HG03571 (cell line): ENCODE data around the gene YIPF7.

Experiments used
- ATAC-seq: cut with Tn5 transposase; IDR thresholded peaks from one replicate; pipeline ENCODE4 v1.9.1; 2021; ENCODE audit not compliant: unreplicated experiment

YIPF7 gene

DNA sequence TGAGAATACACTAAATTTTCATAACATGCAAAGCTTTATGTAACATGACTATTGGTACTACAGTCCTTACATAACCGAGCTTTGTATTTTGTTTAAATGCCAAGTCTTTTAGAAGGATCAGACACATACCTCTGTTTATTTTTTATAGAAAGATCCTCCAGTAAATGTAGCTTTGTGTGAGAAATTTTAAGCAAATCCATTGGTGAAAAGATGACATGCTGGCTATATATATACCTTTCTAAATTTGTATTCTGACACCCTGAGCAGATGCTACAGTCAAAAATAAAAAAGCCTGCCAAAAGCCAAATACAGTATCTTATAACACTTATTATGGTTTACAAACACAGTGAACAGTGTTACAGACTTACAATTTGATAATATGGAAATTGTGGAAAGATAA, at the start of gene YIPF7:
TSS of gene YIPF7 (minus strand) at position 201 of the 400 bp plus-strand sequence. CDS start 1,525 bp downstream, outside the sequence.
- no peak for ATAC-seq

DNA sequence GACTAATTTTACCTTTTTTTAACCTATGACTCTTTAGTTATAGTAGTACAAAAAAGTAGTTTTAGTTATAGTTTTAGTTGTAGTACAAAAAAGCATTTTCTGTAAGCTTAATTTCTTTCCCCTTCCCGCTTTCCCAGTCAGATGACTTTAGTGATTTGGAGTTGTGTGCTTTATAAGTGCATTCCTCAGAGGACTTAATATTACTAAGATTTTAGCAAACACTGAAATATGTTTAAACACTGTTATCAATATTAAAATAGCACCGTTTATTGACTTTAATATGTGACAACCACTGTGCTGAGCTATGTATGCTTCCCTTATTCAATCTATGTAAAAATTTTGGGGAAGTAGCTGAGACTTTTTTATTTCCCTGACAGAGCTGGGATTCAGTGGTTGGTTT, 49.6 kb upstream of the YIPF7 start:
- ATAC-seq = no peak

DNA sequence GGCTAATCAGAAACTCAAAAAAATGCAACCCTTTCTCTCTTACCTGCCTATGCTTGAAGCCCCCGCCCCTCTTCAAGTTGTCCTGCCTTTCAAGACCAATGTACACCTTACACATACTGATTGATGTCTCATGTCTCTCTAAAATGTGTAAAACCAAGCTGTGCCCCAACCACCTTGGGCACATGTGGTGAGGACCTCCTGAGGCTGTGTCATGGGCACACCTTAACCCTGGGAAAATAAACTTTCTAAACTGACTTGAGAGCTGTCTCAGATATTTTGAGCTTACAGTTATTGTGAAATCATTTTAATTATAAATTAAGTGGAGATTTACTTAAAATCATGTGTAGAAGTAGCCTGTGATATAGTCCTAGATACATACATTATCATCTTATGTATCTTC, 49.0 kb upstream of the YIPF7 start:
- no peak for ATAC-seq

DNA sequence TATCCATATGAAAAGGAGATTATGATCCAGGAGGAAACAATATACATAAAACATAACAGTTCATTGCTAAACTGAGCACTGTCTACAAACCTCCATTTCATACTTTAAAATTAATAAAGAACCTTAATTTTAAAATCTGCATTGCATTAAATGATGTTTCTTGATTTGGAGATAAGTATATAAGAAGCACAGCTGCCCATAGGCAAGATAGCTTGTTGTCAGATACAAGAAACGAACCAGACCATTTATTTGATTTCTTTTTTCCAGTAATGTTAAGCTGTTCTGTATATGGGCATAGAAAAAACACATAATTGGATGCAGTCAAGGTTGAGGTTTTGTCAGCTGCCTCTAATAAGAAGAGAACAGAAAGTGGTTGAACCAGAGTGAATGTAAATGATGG, 33.2 kb upstream of the YIPF7 start:
- no peak for ATAC-seq

DNA sequence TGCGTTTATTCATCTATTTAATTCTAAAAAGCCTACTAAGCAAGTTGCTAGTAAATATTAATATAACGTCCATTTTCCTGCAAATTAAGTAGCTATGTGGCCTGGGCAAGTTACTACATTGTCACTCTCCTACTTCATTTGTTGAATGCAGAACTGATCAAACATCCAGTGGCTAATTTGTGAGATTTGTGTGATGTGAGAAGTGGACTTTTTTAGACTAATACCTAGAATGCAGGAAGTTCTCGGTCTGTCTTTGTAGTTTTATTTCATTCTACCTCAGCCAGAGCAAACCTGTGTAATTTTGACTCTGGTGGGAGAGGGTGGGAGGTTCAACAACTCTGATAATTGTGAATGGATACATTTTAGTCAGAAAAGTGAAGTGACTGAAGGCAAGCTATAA, 27.6 kb upstream of the YIPF7 start:
- no peak for ATAC-seq

DNA sequence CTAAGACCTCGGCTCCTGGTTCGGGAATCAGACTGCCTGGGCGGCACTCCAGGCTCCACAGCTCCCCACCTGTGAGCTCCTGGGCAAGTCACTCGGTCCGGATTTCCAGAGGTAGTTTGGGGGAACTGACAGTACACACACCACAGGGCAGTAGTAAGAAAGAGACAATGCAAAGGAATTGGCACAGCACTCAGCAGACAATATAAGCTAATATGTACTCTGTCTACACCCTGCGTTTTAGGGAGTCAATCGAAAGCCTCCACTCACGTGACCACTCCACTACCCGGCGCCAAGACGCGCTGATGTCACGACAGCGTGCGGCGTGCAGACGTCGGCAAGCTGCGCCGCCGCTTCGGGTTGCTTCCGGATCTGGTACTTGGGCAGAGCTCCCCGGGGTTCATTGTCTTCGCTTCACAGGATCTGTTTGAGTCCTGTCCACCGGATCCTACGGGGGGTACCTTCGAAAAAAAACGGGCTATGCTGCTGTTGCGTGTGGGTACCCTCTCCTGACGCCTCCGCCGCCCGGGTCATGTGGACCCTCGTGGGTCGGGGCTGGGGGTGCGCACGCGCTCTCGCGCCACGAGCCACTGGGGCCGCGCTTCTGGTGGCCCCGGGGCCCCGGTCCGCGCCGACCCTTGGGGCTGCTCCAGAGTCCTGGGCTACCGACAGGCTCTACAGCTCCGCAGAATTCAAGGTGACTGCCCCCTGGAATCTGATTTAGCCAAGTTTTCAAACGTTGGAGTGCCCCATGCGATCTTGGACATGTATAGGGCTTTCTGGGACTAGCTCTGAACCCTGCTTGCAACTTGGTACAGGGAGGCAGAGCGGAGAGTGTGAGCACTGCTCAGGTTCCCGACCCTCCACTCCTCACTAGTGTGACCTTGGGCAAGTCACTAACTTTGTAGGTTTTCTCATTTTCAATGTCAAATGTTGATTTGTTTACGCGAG, 26.9 kb upstream of the YIPF7 start, which contains the start of gene GUF1:
TSS of gene GUF1 (plus strand) at position 327 of the 948 bp plus-strand sequence. CDS start at position 530, 203 bp downstream.
- peak; percentile 97 for ATAC-seq

DNA sequence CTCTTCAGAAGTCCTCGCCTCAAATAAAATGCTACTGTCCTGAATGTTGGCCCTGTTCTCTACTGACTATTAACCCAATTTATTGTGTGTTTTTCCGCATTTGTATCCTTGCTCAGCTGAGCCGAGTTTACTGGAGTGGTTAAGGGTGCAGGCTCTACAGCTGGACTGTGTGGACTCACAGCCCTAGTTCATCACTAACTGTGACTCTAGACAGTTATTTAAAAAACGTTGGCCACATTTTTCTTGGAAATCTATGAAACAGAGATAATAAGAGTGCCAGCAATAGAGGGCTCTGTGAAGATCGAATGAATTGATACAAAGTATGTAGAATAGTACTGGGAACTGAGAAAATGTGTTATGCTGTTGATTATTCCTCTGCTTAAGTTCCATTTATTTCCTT, 23.9 kb upstream of the YIPF7 start:
- no peak for ATAC-seq

DNA sequence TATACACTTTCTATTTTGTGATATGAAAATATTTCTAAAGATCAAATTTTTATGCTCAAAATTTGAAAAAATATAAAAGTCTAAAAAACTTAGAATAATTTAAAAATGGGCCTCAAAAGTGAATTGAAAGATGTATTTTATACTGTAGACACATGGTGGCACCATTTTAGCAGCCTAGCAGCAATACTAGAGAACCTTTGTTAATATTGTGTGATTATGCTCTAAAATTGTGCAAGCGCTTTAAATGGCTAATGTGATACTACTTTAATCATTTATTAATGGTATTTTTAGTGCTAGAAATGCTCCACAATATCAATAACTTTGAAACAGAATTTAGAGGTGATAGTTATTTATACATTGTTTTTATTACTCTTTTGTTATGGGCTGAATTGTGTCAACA, 23.0 kb upstream of the YIPF7 start:
- no peak for ATAC-seq

DNA sequence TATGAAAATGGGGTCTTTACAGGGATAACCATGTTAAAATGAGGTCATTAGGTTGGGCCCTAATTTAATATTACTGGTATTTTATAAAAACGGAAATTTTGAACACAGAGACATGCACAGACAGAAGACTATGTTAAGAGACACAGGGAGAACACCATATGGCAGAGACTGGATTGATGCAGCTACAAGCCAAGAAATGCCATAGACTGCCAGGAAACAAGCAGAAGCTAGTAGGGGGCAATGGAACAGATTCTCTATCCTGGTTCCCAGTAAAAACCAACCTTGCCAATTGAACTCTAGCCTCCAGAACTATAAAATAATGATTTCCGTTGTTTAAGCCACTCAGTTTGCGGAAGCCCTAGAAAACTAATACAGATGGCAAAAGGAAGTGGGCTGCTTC, 20.2 kb upstream of the YIPF7 start:
- no peak for ATAC-seq

DNA sequence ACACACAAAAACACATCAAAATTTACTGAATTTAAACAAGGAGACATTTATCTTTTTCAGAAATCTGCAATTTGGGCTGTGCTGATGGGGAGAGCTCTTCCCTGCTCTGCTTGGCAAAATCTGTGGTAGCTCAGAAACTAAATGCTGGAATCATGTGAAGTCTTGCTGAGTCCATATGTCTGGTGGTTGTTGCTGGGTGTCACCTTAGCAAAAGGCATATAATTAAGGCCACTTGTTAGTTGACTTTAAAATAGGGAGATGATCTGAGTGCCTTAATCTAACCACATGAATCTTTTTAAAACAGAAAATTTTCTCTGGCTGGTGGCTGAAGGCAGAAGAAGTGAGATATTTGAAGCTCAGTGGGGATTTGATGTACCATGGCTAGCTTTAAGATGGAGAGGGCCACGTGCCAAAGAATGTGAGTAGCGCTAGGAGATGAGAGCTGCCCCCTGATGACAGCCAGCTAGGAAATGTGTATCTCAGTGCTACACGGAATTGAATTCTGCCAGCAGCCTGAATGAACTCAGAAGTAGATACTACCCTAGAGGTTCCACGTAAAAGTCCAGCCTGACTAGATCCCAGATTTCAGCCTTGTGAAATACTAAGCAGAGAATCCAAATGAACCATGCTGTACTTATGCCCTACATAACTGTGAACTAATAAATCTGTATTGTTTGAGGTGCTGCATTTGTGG, 19.2 kb upstream of the YIPF7 start:
- no peak for ATAC-seq

DNA sequence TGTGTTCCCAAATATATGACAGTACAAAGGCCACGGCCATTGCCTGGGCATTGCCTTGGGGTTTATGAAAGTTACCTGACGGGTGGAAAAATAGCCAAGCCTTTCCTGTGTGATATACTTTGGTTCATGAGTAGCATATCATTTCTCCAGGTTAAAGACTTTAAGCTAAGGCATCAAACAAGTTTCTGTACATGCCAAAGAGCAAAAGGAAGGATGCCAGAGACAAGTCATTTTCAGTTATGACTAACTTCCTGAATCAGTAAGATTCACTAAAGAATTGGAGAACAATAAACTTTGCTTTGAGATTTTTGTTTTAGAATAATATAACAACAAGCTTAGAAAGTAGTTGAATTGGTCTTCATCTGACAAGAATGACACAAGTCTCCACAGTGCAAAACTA, 17.1 kb upstream of the YIPF7 start:
- ATAC-seq = no peak

DNA sequence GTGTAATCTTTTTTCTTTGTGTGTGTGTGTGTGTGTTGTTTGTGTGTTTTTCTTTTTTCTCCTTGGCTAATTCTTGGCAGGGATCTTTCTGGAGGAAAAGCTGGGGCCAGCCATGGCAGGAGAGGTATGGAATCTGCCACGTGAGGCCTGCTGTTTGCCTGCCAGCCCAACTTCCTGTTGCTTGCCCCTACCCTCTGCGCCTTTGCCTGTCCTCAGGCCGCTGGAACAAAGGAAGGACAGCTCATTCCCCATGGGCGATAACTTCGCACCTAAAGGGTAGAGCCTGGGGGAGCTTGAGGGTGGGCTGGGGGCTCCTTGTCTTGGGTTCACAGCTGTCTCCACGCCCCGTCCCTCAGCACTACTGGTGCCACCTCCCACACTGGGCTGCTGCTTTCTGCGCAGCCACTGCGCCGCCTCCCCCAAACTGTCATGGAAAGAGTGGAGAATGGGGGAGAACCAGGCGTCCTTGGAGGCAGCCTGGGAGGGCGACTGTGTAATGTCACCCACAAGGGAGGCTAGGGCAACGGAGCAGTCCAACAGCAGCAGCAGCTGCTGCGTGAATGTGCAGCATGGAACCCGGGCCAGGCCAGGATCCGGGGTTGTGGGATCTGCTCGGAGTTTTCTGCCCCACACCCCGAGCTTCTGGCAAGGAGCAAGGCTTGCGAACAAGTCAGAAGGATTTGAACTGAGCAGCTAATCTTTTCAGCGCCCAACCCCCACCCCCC, 12.3 kb upstream of the YIPF7 start:
- no peak for ATAC-seq

DNA sequence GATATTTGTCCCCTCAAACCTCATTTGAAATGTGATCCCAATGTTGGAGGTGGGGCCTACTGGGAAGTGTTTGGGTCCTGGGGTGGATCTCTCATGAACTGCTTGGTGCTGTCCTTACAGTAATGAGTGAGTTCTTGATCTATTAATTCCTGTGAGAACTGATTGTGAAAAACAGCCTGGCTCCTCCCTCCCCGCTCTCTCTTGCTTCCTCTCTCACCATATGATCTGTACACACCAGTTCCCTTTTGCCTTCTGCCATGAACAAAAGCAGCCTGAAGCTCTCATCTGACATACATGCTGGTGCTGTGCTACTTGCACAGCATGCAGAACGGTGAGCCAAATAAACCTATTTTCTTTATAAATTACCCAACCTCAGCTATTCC, 11.2 kb upstream of the YIPF7 start:
- ATAC-seq = no peak

DNA sequence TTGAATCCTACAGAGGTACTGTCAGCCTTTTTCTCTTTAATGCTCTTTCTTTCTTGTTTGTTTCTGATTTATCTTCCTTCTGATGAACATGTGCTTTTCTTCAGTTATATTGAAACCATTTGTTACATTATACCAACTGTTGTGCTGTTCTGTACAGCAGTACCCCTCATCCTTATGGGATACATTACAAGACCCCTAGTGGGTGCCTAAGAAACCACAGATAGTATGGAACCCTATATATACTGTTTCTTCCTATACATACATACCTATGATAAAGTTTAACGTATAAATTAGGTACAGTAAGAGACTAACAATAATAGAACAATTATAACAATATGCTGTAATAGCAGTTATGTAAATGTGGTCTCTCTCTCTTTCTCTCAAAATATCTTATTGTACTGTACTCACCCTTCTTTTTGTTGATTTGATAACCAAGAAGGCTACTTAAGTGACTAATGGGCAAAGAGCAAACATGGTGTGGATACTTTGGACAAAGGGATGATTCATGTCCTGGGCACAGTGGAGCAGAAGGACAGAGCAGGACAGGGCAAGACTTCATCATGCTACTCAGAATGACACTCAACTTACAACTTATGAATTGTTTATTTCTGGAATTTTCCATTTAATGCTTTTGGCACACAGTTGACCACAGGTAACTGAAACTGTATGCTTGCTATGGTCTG, 10.7 kb upstream of the YIPF7 start:
- no peak for ATAC-seq

DNA sequence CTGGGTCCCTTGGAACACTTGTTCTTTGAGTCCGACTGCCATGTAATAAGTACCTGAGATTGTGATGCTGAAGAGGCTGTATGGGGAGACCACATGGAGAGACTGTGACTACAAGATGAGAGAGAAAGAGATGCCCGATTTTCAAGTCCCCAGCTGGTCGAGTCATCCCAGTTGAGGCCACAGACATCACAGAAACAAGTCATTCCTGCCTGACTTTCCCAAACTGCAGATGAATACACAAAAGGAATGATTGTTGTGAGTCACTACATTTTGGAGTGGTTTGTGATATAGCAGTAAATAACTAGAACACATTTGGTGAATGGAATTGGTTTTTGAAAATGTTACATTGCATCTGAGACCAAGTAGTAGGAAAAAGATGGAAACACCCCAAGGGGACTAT, 9.0 kb upstream of the YIPF7 start:
- ATAC-seq = no peak

DNA sequence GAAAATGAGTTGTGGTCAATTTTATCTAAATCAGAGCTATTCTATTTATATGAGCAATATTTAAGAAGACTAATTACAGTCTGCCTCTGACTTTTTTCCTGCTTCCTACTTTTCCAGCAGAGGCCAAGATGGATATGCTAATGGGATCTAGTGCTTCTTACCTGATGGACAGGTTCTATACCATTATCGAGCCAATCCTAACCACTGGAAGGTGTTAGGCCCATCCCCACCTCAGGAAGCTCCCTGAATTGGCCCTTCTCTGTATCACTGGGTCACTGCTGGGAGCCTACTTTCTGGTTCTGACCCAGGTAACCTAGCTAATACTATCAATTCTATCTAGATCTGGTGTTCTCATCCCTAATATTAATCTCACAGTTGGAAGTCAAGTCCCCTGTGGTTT, 577 bp upstream of the YIPF7 start:
- no peak for ATAC-seq

DNA sequence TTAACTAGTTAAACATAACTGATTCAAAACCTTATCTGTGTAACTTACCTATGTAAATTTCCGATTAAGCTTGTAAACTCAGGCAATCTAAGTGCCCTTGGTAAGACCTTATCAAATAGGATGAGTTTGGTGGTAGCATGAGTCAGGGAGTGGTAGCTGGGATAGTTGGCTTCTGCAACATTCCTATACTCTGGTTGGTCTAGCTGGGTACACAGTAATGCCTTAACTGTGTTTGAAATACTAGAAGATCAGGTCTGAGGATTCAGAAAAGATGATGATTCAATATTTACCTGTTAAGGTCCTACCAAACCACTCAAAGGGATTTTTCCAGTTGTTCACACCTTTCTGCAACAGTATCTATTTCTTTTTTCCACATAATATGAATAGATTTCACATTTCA, 5.3 kb downstream of the YIPF7 start:
- ATAC-seq = no peak

DNA sequence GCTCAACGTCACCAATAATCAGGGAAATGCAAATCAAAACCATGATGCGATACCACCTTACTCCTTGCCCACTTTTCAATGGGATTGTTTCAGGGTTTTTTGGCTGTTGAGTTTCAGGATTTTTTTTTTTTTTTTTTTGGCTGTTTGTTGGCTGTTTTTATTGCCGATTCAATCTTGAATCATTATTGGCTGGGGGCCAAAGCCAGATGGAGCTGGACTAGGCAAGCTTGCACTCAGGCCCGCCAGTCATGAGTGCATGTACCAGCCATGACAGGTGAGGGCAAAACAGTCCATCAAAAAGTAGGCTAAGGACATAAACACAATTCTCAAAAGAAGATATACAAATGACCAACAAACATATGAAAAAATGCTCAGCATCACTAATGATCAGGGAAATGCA, 13.3 kb downstream of the YIPF7 start:
- ATAC-seq = no peak

DNA sequence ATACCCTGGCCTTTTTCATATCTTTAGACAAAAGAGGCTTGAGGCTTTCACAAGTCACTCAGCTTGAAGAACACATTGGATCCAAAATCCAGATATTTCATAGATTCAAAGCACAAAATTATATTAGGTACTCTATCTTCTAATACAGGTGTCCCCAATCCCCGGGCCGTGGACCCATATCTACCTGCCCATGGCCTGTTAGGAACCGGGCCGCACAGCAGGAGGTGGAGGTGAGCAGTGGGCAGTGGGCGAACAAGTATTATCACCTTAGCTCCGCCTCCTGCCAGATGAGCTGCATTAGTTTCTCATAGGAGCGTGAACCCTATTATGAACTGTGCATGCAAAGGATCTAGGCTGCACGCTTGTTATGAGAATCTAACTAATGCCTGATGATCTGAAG, 18.7 kb downstream of the YIPF7 start:
- ATAC-seq = no peak

DNA sequence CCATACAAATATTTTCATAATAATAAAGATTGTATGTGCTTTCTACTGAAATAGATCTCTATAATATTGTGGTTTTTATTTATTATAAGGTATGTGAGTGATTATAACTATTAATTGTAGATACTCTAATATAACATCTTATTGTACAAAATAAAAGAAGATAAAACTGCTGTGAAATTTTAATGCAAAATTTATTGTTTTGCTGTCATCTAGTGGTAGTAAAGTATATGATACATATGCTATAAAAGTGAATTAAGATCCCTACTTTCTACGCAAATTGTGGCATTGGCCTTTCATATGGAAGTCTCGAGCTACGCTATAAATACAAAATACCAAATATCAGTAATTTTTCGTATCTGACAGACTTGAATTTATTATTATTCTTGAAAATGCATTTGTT, 19.3 kb downstream of the YIPF7 start:
- ATAC-seq = no peak

DNA sequence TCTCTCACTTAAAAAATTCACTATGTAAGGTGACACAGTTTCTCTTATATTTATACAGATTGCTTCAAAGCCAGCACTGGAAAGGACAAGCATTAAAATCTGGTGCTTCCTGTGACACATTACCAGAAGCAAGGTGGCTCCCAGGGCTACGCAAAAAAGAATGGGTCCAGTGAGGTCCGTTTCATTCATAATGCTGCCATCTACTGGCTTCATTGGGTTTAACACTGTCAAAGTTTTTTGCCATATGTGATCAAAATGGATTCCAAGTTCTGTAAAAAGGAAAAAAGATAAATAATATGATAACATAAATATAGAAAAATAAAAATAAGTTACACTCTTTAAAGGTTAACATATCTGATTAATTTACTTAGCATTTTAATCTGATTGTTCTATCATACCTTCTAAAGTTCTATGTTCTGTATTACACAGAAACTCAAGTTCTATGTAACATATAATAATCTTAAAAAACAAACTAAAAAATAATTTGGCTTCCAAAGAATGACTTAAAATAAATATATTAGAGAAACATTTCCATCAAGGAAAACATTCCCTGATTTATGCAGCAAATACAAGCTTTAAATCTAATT, 22.1 kb downstream of the YIPF7 start:
- ATAC-seq = peak; percentile 97
